Ovary (tissue), 9 donors: ENCODE data around the gene PACSIN2. TPM values are rescaled to one million over a fixed set of nuclear protein-coding genes. Genes with fewer than 3 reads are reported as not detected.

ENCODE experiments used
- DNase-seq, 5 donors: peaks; one replicate each; pipeline ENCODE4 v3.0.0-alpha.2; 2019 to 2020
- H3K27ac ChIP-seq, 2 donors: fragments of 200-600 bp; one replicate each; pipeline versions ENCODE4 v1.5.1 to v1.8.0; 2019 to 2022
- H3K27me3 ChIP-seq: fragments of 200-600 bp; one replicate; pipeline ENCODE4 v1.8.0; 2022
- H3K36me3 ChIP-seq: fragments of 200-600 bp; sonication (generic); one replicate; pipeline ENCODE4 v1.5.1; 2019
- H3K4me1 ChIP-seq: one replicate; pipeline ENCODE4 v1.8.1; 2013; ENCODE audit warnings: mild to moderate bottlenecking, moderate library complexity; ENCODE audit not compliant: insufficient read depth
- H3K4me3 ChIP-seq: fragments of 200-600 bp; sonication (generic); one replicate; pipeline ENCODE4 v1.5.1; 2017
- H3K9me3 ChIP-seq, 2 donors: fragments of 200-600 bp in 1 of 2; sonication (generic) in 1 of 2; one replicate each; pipeline versions ENCODE4 v1.5.1 to v1.8.1; 2013 to 2019; ENCODE audit warnings: mild to moderate bottlenecking in 1 of 2, moderate library complexity in 1 of 2
- CTCF ChIP-seq, 3 donors: fragments of 450-650 bp in 2 of 3; fragments of 200-600 bp in 1 of 3; IDR thresholded peaks; one replicate each; pipeline versions ENCODE4 v1.5.1 to v1.8.0; 2016 to 2022; ENCODE audit warnings: antibody characterized with exemption in 3 of 3, mild to moderate bottlenecking in 1 of 3
- EP300 ChIP-seq: sonication (generic); formaldehyde crosslinking; IDR thresholded peaks from one replicate; pipeline ENCODE4 v1.6.1; 2017; ENCODE audit warnings: antibody characterized with exemption
- POLR2A ChIP-seq: fragments of 450-650 bp; IDR thresholded peaks from one replicate; pipeline ENCODE4 v1.6.1; 2017; ENCODE audit warnings: antibody characterized with exemption, mild to moderate bottlenecking, moderate library complexity
- WGBS, 3 donors: extraction: QIAGEN DNeasy Blood & Tissue Kit in 1 of 3; methylation state at CpG; one replicate each; pipeline versions ENCODE4 v1.1.5 to v1.1.7; 2013 to 2017; 5-methylcytosine and 5-hydroxymethylcytosine counted together
- intact Hi-C, 4 donors: fragments of 100-400 bp; cut with DNase I; formaldehyde crosslinking; loops; one replicate each; pipeline versions ENCODE4 v1.11.0 to v1.15.1; 2022 to 2023
- polyA plus RNA-seq, 2 donors: library from polyadenylated mRNA; stranded (reverse); fragments of 200-250 nt in 1 of 2; fragments of 350-450 nt in 1 of 2; fragmentation: Illumina TruSeq in 1 of 2; extraction: RNeasy Lipid Tissue Mini Kit (QIAGEN cat#74804) in 1 of 2; gene quantifications; one replicate each; pipeline ENCODE4 v1.2.3, GENCODE V29; 2013 to 2014
- total RNA-seq, 7 donors: library from RNA; depleted of rRNA in 2 of 7; stranded (reverse); fragments of >200 nt in 2 of 7; fragmentation: NEBNext Ultra II Directional in 3 of 7; extraction: Animal tissue kit (Norgen Biotek cat#: 25700) in 3 of 7; gene quantifications; one replicate each; pipeline versions ENCODE4 v1.1.0 to v1.2.4, GENCODE V29; 2016 to 2023
- donor health status: DM: no; HTN: no; CAD: no; lungs with moderate emphysema.
- donor health status: DM: no; HTN: no; CAD: no.
- donor health status: Bipolar disorder and iron deficiency.
- donor health status: DM: yes; HTN: yes; CAD: no.
- donor health status: DM: no; HTN: no; CAD: no.
- donor health status: DM: yes; HTN: yes; CAD: no.

PACSIN2 gene
- total and polyA plus RNA-seq, 9 donors, result 25.5 to 60.0 (median 48.0) TPM

DNA sequence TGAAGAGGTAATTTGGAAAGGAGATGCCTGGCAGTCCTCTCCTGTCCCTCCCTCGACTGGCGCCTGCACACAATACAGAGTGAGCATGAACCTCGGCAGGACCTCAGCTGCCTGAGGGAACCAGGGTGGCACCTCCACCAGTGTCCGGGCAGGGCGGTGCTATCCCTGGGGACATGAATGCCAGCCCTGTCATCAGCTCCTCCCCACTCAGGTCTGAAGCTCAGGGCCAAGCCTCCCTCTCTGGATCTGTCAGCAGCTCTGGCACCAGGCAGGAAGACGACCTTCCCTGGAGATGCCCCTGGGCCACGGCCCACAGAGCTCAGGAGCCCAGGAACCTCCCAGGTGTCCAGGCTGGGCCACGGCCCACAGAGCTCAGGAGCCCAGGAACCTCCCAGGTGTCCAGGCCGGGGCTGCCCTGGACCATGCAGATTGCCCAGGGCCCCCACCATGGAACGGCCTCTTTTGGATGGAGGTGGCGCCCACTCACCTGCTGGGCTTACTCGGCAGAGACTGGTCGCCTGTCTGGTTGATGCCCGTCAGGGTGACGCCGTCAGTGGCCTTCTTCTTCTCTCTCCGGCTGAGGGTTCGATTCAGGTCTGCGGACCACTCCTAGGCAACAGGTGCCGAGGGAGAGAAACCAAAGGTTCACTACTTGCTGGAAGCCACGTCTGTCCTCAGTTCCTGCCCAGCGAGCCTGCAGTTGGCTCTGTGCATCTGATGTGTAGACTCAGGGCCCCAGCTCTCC lies 136.2 kb downstream of the PACSIN2 start:
- Histone ChIP-seq H3K36me3 (no peaks in the 10 kb centered on the region), H3K9me3 (no peaks in the 10 kb centered on the region), H3K4me1 (no peaks in the 10 kb centered on the region), H3K27me3 (no peaks in the 10 kb centered on the region), H3K27ac (no peak overlapping the region), H3K4me3 (no peak overlapping the region)
- TF ChIP-seq EP300, result no peak
- no peak for TF ChIP-seq POLR2A
- TF ChIP-seq CTCF (IDR thresholded peaks at IDR 0.05), result no peak
- intact Hi-C loops, result no loop called here
- DNase-seq, result no peak
- WGBS, 3 donors, result 90 to 94% (median 91%) methylated on average over 22 of the region's 22 CpGs

DNA sequence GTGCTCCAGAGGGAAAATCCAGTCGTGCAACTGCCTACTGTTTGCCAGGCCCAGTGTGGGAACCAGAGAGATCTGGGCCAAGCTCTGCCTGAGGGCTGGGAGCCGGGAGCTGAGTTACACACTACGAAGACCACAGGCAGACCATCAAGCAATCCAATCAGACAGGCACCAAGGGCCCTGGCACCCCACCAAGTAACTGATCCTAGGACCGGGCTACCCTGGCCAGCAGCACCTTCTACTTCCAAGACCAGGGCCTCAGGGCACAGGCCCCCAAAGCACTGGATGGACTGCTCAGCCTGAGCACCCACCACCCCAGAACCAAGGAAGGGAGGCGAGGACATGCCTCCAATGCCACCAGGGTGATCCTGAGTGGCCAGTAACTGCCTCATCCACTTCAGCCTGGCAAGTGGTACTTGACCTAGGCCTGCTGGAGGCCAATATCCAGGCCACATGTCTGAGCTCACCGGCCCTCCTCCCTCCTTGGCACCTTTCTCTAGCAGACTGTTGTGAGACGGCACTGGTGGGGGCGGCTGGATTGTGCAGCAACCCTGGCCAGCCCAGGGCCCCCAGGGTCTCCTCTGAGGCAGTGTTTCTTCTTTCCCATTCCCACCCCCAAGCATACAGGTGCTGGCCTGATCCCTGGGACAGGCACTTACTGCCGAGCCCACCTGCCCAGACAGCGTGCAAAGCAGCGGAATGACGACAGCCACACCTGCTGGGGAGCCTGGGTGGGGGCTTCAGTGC lies 137.2 kb downstream of the PACSIN2 start:
- no peak overlapping the region for H3K27ac ChIP-seq
- intact Hi-C loops, result no loop called here
- 82 to 87% (median 82%) methylated on average over 12 of the region's 12 CpGs for WGBS, 3 donors

DNA sequence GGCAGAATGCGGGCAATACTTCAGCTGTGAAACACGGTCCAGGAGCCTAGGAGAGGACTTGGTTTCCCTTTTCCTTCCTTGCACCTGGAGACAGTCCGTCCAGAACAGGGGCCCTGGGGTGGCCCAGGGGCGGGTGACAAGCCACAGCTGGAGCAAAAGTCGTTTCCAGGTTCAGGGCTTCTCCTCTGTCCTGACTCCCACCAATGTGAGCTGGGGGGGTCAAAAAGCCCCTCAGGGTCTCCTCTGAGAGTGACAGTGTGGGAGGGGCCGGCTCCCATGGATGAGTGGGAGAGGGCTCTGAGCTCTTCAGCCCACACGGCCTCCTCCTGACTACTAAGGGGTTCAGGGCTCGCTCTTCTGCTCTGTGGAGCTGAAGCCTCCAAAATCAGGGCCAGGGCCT lies 137.8 kb downstream of the PACSIN2 start:
- no peak for DNase-seq
- 72 to 76% (median 74%) methylated on average over 8 of the region's 8 CpGs for WGBS, 3 donors
- Histone ChIP-seq H3K27me3 (no peaks in the 10 kb centered on the region), H3K36me3 (no peaks in the 10 kb centered on the region), H3K4me3 (no peak overlapping the region), H3K4me1 (no peaks in the 10 kb centered on the region), H3K9me3 (no peaks in the 10 kb centered on the region), H3K27ac (no peak overlapping the region)
- intact Hi-C loops, result no loop called here
- TF ChIP-seq POLR2A (no peak), CTCF (IDR thresholded peaks at IDR 0.05) (no peak), EP300 (no peak)

More for the DNA sequence above, 137.2 kb downstream of the PACSIN2 start:
- Histone ChIP-seq H3K9me3 (no peaks in the 10 kb centered on the region), H3K4me3 (no peak overlapping the region), H3K4me1 (no peaks in the 10 kb centered on the region), H3K36me3 (no peaks in the 10 kb centered on the region), H3K27me3 (no peaks in the 10 kb centered on the region)
- no peak for DNase-seq
- no peak for TF ChIP-seq EP300
- no peak for TF ChIP-seq CTCF (IDR thresholded peaks at IDR 0.05)
- TF ChIP-seq POLR2A, result no peak

GRCh38 chr22:42876041-42876440 lies 138.9 kb downstream of the PACSIN2 start:
- intact Hi-C loops, result no loop called here
- Histone ChIP-seq H3K4me3 (no peak overlapping the region), H3K4me1 (no peaks in the 10 kb centered on the region), H3K9me3 (no peaks in the 10 kb centered on the region), H3K36me3 (no peaks in the 10 kb centered on the region), H3K27ac (no peak overlapping the region), H3K27me3 (no peaks in the 10 kb centered on the region)
- TF ChIP-seq POLR2A, result no peak
- no peak for TF ChIP-seq CTCF (IDR thresholded peaks at IDR 0.05)
- no peak for TF ChIP-seq EP300
- WGBS, 3 donors, result 91 to 95% (median 93%) methylated on average over 16 to 17 of the region's 17 CpGs
- DNase-seq, result no peak
